Heart left ventricle (tissue), 16 donors: Measurements from ENCODE around the gene CTBP1. TPM values are rescaled to one million over a fixed set of nuclear protein-coding genes. Genes with fewer than 3 reads are reported as not detected.

Experiments used
- ATAC-seq, 4 donors: fragments of 200-7000 bp; cut with Tn5 transposase; one replicate each; pipeline ENCODE4 v1.9.1; 2020 to 2022; ENCODE audit warnings: moderate library complexity in 4 of 4, mild to moderate bottlenecking in 3 of 4, moderate number of reproducible peaks in 1 of 4
- DNase-seq, 5 donors: peaks; one replicate each; pipeline ENCODE4 v3.0.0-alpha.2; 2020
- H3K27ac ChIP-seq, 12 donors: fragments of 200-600 bp; sonication (generic) in 4 of 12; one replicate each; pipeline versions ENCODE4 v1.5.0 to v1.8.0; 2016 to 2022; ENCODE audit warnings: mild to moderate bottlenecking in 2 of 12
- H3K27me3 ChIP-seq, 9 donors: fragments of 200-600 bp; sonication (generic) in 2 of 9; one replicate each; pipeline versions ENCODE4 v1.5.1 to v1.8.0; 2016 to 2022; ENCODE audit warnings: mild to moderate bottlenecking in 3 of 9
- H3K36me3 ChIP-seq, 9 donors: fragments of 200-600 bp; sonication (generic) in 2 of 9; one replicate each; pipeline versions ENCODE4 v1.5.0 to v1.8.0; 2018 to 2022; ENCODE audit warnings: mild to moderate bottlenecking in 2 of 9
- H3K4me1 ChIP-seq, 12 donors: fragments of 200-600 bp; sonication (generic) in 4 of 12; one replicate each; pipeline versions ENCODE4 v1.5.0 to v1.8.0; 2016 to 2022; ENCODE audit warnings: mild to moderate bottlenecking in 3 of 12
- H3K4me3 ChIP-seq, 12 donors: fragments of 200-600 bp; sonication (generic) in 4 of 12; one replicate each; pipeline versions ENCODE4 v1.5.0 to v1.8.0; 2017 to 2022; ENCODE audit warnings: mild to moderate bottlenecking in 9 of 12, moderate library complexity in 4 of 12
- H3K9me3 ChIP-seq, 12 donors: fragments of 200-600 bp; sonication (generic) in 4 of 12; one replicate each; pipeline versions ENCODE4 v1.5.0 to v1.8.0; 2016 to 2022; ENCODE audit warnings: mild to moderate bottlenecking in 1 of 12
- POLR2A ChIP-seq, 2 donors: fragments of 450-650 bp; IDR thresholded peaks; one replicate each; pipeline ENCODE4 v1.6.1; 2017; ENCODE audit warnings: antibody characterized with exemption in 2 of 2, mild to moderate bottlenecking in 2 of 2, moderate library complexity in 2 of 2
- WGBS, 4 donors: extraction: QIAGEN DNeasy Blood & Tissue Kit in 2 of 4; methylation state at CpG; one replicate each; pipeline versions ENCODE4 v1.1.5 to v1.1.7; 2013 to 2018; 5-methylcytosine and 5-hydroxymethylcytosine counted together
- intact Hi-C, 10 donors: fragments of 100-400 bp; cut with DNase I; formaldehyde crosslinking; loops; one replicate each; pipeline versions ENCODE4 v1.11.1 to v1.14.2; 2022
- polyA plus RNA-seq, 2 donors: library from polyadenylated mRNA; stranded (reverse); fragments of 200-250 nt; gene quantifications; one replicate each; pipeline ENCODE4 v1.2.3, GENCODE V29; 2013
- total RNA-seq, 9 donors: library from RNA; depleted of rRNA in 2 of 9; stranded (reverse); fragments of >200 nt in 2 of 9; fragmentation: NEBNext Ultra II Directional in 3 of 9; extraction: Animal tissue kit (Norgen Biotek cat#: 25700) in 3 of 9; gene quantifications; one replicate each; pipeline versions ENCODE4 v1.1.0 to v1.2.4, GENCODE V29; 2016 to 2023
- TF ChIP-seq, protein P1 (sequence below), 12 donors: fragments of 200-600 bp; sonication (generic) in 4 of 12; IDR thresholded peaks; one replicate each; pipeline versions ENCODE4 v1.5.0 to v1.8.0; 2018 to 2022; ENCODE audit warnings: antibody characterized with exemption in 12 of 12, mild to moderate bottlenecking in 5 of 12
- donor health status: ischemic (EF 13 %, LVEDD 7.1; RV severe dilation, severe dysfunction).
- donor health status: healthy with polysubstance abuse.
- donor health status: DM: no; HTN: yes; CAD: no.
- donor health status: DM: no; HTN: no; CAD: no.
- donor health status: ischemic (EF 25% LVEDD 6.9; RV normal size, moderate dysfunction).
- donor health status: ischemic (EF 25% LVEDD 5.7; RV mildly dilated, moderate dysfunction).
- donor health status: healthy.
- donor health status: DM: yes; HTN: yes; CAD: no.
- donor health status: ischemic (EF 35%, LVEDD 5.7; RV mildly dilated, moderate dysfunction).
- donor health status: nonischemic (EF 11% LVEDD 7.7; RV severe dilation, severe dysfunction).
- donor health status: DM: yes; HTN: yes; CAD: no.
- donor health status: PGD.
- donor health status: ischemic (EF 29% LVEDD 5.4; RV normal size, mild dysfunction).
- donor health status: nonischemic (EF 23%, LVEDD 6.1; RV moderate dilation, normal function).

Gene CTBP1
- total and polyA plus RNA-seq, 11 donors, result 92.0 to 165 (median 128) TPM

- intact Hi-C loops, result loop anchor here in 4 of 10 donors (5.0 kb wide), 3 partner anchors 35 to 45 kb away; partner anchors contain the start of genes SPON2 (in 2 of the 4) and CTBP1 (in 1 of the 4)
- WGBS, 4 donors, result 87 to 94% (median 91%) methylated on average over 7 to 20 of the region's 20 CpGs
- H3K9me3 ChIP-seq, result no peaks in the 10 kb centered on the region
- no peak for ATAC-seq
- TF ChIP-seq, protein P1, sequence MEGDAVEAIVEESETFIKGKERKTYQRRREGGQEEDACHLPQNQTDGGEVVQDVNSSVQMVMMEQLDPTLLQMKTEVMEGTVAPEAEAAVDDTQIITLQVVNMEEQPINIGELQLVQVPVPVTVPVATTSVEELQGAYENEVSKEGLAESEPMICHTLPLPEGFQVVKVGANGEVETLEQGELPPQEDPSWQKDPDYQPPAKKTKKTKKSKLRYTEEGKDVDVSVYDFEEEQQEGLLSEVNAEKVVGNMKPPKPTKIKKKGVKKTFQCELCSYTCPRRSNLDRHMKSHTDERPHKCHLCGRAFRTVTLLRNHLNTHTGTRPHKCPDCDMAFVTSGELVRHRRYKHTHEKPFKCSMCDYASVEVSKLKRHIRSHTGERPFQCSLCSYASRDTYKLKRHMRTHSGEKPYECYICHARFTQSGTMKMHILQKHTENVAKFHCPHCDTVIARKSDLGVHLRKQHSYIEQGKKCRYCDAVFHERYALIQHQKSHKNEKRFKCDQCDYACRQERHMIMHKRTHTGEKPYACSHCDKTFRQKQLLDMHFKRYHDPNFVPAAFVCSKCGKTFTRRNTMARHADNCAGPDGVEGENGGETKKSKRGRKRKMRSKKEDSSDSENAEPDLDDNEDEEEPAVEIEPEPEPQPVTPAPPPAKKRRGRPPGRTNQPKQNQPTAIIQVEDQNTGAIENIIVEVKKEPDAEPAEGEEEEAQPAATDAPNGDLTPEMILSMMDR (IDR thresholded peaks at IDR 0.05), result no peak
- no peak for TF ChIP-seq POLR2A (IDR thresholded peaks at IDR 0.05)
- peak overlapping the region in 2 of 12 donors; percentile 12 to 66 for H3K27ac ChIP-seq
- no peaks in the 10 kb centered on the region for H3K27me3 ChIP-seq
- H3K4me1 ChIP-seq, result peaks cover 5 to 75% (median 51%) of the 10 kb centered on the region in 12 donors
- DNase-seq, result peak in 3 of 5 donors; percentile 19 to 57 (median 27)
- peaks cover 7 to 69% (median 58%) of the 10 kb centered on the region in 9 donors for H3K36me3 ChIP-seq
- no peak overlapping the region for H3K4me3 ChIP-seq
These were observed 36.2 kb downstream of the CTBP1 start for GRCh38 chr4:1212546-1213335.

DNA sequence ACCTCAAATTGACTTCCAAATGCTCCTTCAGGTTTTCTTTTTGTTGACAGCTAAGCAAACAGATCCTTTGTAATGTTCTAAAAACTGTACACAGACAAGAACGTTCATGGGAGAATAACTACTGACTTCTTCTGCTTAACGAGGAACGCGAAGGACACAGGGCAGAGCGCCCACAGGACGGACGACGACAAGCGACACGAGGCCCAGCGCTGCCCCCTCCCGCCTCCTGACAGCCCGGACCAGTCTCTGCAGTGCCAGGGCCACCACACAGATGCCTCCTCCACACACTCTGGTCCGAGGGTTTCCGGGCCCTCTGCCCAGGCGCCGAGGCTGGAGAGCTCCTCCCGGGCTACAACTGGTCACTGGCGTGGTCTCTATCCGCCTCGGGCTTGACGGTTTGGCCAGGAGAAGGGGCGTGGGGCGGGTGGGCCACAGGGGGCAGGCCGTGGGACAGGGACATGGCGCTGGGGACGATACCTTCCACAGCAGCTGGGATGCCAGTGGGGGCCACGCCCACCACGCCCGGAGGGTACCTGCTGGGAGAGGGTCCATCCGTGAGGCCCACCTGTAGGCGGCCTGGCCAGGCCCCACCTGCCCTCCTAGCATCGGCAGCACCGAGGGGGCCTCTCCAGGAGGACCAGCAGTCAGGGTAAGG is 36.9 kb downstream of the CTBP1 start:
- H3K27me3 ChIP-seq, result no peaks in the 10 kb centered on the region
- H3K4me1 ChIP-seq, result peaks cover 5 to 75% (median 50%) of the 10 kb centered on the region in 12 donors
- H3K27ac ChIP-seq, result peak overlapping the region in 2 of 12 donors; percentile 12 to 66
- WGBS, 4 donors, result 84 to 88% (median 87%) methylated on average over 16 to 34 of the region's 34 CpGs
- H3K4me3 ChIP-seq, result no peak overlapping the region
- DNase-seq, result peak in 3 of 5 donors; percentile 17 to 59 (median 40)
- ATAC-seq, result no peak
- H3K9me3 ChIP-seq, result no peaks in the 10 kb centered on the region
- TF ChIP-seq, protein P1 (IDR thresholded peaks at IDR 0.05), result no peak
- TF ChIP-seq POLR2A (IDR thresholded peaks at IDR 0.05), result no peak
- intact Hi-C loops, result loop anchor here in 4 of 10 donors (5.0 kb wide), 3 partner anchors 35 to 45 kb away; partner anchors contain the start of genes SPON2 (in 2 of the 4) and CTBP1 (in 1 of the 4)
- H3K36me3 ChIP-seq, result peaks cover 7 to 62% (median 54%) of the 10 kb centered on the region in 9 donors

GRCh38 chr4:1211371-1211770 is 37.6 kb downstream of the CTBP1 start:
- H3K27me3 ChIP-seq, result no peaks in the 10 kb centered on the region
- H3K4me1 ChIP-seq, result peaks cover 5 to 70% (median 43%) of the 10 kb centered on the region in 12 donors
- intact Hi-C loops, result loop anchor here in 4 of 10 donors (5.0 kb wide), 3 partner anchors 36 to 44 kb away; partner anchors contain the start of genes SPON2 (in 2 of the 4) and CTBP1 (in 1 of the 4)
- ATAC-seq (no peak), DNase-seq (peak in 2 of 5 donors; percentile 19 to 58)
- H3K9me3 ChIP-seq, result no peaks in the 10 kb centered on the region
- H3K27ac ChIP-seq, result peak overlapping the region in 2 of 12 donors; percentile 48 to 74
- H3K36me3 ChIP-seq, result peaks cover 7 to 58% (median 52%) of the 10 kb centered on the region in 9 donors
- TF ChIP-seq, protein P1 (IDR thresholded peaks at IDR 0.05), result no peak
- TF ChIP-seq POLR2A (IDR thresholded peaks at IDR 0.05), result no peak
- no peak overlapping the region for H3K4me3 ChIP-seq
- 87 to 94% (median 91%) methylated on average over 13 of the region's 13 CpGs for WGBS, 4 donors
